KMS-11 (cell line): Measurements from ENCODE around the gene CALN1.

Source experiments
- H2AFZ ChIP-seq: fragments of 200-600 bp; sonication (generic); 2 replicates; pipeline ENCODE4 v1.6.1; 2016; ENCODE audit warnings: antibody characterized with exemption, mixed run types, low read depth
- H3K27ac ChIP-seq: fragments of 200-600 bp; sonication (generic); 2 replicates; pipeline ENCODE4 v1.6.1; 2016; ENCODE audit warnings: mild to moderate bottlenecking, mixed run types
- H3K27me3 ChIP-seq: fragments of 200-600 bp; sonication (generic); 2 replicates; pipeline ENCODE4 v1.6.1; 2017; ENCODE audit warnings: mild to moderate bottlenecking, low read depth, mixed run types, moderate library complexity; ENCODE audit not compliant: insufficient read depth
- H3K36me3 ChIP-seq: fragments of 200-600 bp; sonication (generic); 2 replicates; pipeline ENCODE4 v1.6.1; 2017; ENCODE audit warnings: mild to moderate bottlenecking, mixed run types; ENCODE audit not compliant: insufficient read depth
- H3K4me1 ChIP-seq: fragments of 200-600 bp; sonication (generic); 2 replicates; pipeline ENCODE4 v1.6.1; 2016; ENCODE audit warnings: mild to moderate bottlenecking, low read depth, mixed run types; ENCODE audit not compliant: poor library complexity, severe bottlenecking
- H3K4me2 ChIP-seq: fragments of 200-600 bp; sonication (generic); 2 replicates; pipeline ENCODE4 v1.7.0; 2016; ENCODE audit warnings: mild to moderate bottlenecking, mixed run types
- H3K4me3 ChIP-seq: fragments of 200-600 bp; sonication (generic); IDR thresholded peaks from 2 replicates; pipeline ENCODE4 v1.6.1; 2017; ENCODE audit warnings: low read depth, low read length, mixed read lengths; ENCODE audit not compliant: insufficient read depth
- H3K79me2 ChIP-seq: fragments of 200-600 bp; sonication (generic); 2 replicates; pipeline ENCODE4 v1.6.1; 2016; ENCODE audit warnings: low read depth, mixed run types; ENCODE audit not compliant: insufficient read depth
- H3K9ac ChIP-seq: fragments of 200-600 bp; sonication (generic); 2 replicates; pipeline ENCODE4 v1.6.1; 2016; ENCODE audit warnings: mild to moderate bottlenecking, mixed run types
- H4K20me1 ChIP-seq: fragments of 200-600 bp; sonication (generic); 2 replicates; pipeline ENCODE4 v1.6.1; 2016; ENCODE audit warnings: mild to moderate bottlenecking, mixed run types; ENCODE audit not compliant: insufficient read depth
- CTCF ChIP-seq: fragments of 200-600 bp; sonication (generic); conservative IDR thresholded peaks from 2 replicates; pipeline ENCODE4 v1.6.1; 2017; ENCODE audit warnings: low read depth, mild to moderate bottlenecking, antibody characterized with exemption, low read length, moderate library complexity, mixed read lengths

CALN1 gene

DNA sequence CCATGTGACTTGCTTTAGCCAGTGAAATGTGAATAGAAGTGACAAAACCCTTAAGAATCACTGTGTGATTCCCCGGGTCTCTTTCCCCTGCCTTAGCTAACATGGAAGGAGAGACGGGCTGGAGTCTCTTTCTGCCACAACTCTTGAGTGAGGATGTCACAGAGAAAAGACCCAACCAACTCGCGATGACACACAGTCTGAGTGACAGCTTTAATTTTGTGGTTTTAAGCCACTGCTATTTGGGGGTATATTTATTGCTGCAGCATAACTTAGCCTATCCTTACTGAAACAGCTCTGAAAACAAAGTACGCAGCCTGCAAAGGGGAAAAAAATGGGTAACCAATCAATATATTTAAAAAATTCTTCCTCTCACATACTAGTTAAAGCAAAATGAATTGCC, 319.4 kb downstream of the CALN1 start:
- no peaks in the 10 kb centered on the region for H3K27me3 ChIP-seq
- no peaks in the 10 kb centered on the region for H3K36me3 ChIP-seq
- H2AFZ ChIP-seq: no peak overlapping the region
- no peaks in the 10 kb centered on the region for H4K20me1 ChIP-seq
- no peak overlapping the region for H3K9ac ChIP-seq
- H3K79me2 ChIP-seq: no peaks in the 10 kb centered on the region
- no peaks in the 10 kb centered on the region for H3K4me1 ChIP-seq
- H3K4me3 ChIP-seq: no peak overlapping the region
- H3K4me2 ChIP-seq: no peak overlapping the region
- H3K27ac ChIP-seq: no peak overlapping the region
- no peak for TF ChIP-seq CTCF

DNA sequence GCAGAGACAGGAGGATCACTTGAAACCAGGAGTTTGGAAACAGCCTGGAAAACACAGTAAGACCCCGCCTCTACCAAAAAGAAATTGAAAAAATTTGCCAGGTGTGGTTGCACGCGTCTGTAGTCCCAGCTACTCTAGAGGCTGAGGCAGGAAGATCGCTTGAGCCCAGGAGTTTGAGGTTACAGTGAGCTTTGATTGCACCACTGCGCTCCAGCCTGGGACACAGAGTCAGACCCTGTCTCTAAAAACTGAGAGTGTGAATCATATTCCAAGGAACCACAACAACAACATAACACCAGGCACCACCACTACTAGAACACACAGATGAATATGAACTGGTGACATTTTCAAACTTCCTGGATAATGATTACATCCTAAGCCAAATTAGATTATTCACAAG, 324.2 kb downstream of the CALN1 start:
- H3K27me3 ChIP-seq: no peaks in the 10 kb centered on the region
- no peak for TF ChIP-seq CTCF
- H3K4me1 ChIP-seq: no peaks in the 10 kb centered on the region
- H3K27ac ChIP-seq: no peak overlapping the region
- H3K9ac ChIP-seq: no peak overlapping the region
- H3K36me3 ChIP-seq: no peaks in the 10 kb centered on the region
- no peaks in the 10 kb centered on the region for H4K20me1 ChIP-seq
- H3K4me3 ChIP-seq: no peak overlapping the region
- no peak overlapping the region for H2AFZ ChIP-seq
- no peak overlapping the region for H3K4me2 ChIP-seq
- no peaks in the 10 kb centered on the region for H3K79me2 ChIP-seq

DNA sequence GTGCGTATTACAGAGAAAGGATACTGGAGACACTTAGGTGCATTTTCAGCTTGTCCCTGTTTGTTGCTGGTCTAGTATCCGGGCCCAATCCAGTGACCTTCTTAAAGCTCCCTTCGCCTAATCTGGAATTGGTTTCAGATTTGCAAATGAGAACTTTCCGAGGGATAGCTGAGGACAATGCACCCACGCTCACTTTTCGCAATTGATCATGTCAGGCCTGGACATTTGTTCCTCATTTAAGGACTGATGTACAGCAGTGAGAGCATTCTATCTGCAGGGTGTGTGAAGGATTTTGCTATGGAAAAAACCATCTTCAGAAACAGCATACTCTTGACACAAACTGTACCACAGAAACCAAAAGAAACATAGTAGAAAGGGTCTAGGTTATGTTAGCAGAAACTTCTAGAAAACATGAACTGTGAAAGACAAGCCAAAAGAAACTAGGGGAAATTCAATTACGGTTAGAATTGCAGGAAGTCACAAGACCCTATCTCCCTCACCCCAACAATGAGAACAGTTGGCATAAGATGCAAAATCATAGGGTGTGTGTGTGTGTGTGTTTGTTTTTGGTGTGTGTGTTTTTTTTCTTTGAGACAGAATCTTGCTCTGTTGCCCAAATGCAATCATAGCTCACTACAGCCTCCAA, 331.1 kb downstream of the CALN1 start:
- H4K20me1 ChIP-seq: no peaks in the 10 kb centered on the region
- H2AFZ ChIP-seq: no peak overlapping the region
- no peak for TF ChIP-seq CTCF
- no peak overlapping the region for H3K9ac ChIP-seq
- no peaks in the 10 kb centered on the region for H3K36me3 ChIP-seq
- H3K4me1 ChIP-seq: no peaks in the 10 kb centered on the region
- no peak overlapping the region for H3K27ac ChIP-seq
- no peak overlapping the region for H3K4me2 ChIP-seq
- H3K4me3 ChIP-seq: no peak overlapping the region
- no peaks in the 10 kb centered on the region for H3K27me3 ChIP-seq
- no peaks in the 10 kb centered on the region for H3K79me2 ChIP-seq

- no peak overlapping the region for H3K4me2 ChIP-seq
- H3K4me1 ChIP-seq: no peaks in the 10 kb centered on the region
- no peaks in the 10 kb centered on the region for H3K79me2 ChIP-seq
- H3K4me3 ChIP-seq: no peak overlapping the region
- H3K36me3 ChIP-seq: no peaks in the 10 kb centered on the region
- H3K9ac ChIP-seq: no peak overlapping the region
- H2AFZ ChIP-seq: no peak overlapping the region
- no peak for TF ChIP-seq CTCF
- no peak overlapping the region for H3K27ac ChIP-seq
- H3K27me3 ChIP-seq: no peaks in the 10 kb centered on the region
- H4K20me1 ChIP-seq: no peaks in the 10 kb centered on the region
These were observed 331.8 kb downstream of the CALN1 start for GRCh38 chr7:72080341-72080766.
